ENCODE data around the gene TMEM201.

- TF ChIP-seq, protein P1, sequence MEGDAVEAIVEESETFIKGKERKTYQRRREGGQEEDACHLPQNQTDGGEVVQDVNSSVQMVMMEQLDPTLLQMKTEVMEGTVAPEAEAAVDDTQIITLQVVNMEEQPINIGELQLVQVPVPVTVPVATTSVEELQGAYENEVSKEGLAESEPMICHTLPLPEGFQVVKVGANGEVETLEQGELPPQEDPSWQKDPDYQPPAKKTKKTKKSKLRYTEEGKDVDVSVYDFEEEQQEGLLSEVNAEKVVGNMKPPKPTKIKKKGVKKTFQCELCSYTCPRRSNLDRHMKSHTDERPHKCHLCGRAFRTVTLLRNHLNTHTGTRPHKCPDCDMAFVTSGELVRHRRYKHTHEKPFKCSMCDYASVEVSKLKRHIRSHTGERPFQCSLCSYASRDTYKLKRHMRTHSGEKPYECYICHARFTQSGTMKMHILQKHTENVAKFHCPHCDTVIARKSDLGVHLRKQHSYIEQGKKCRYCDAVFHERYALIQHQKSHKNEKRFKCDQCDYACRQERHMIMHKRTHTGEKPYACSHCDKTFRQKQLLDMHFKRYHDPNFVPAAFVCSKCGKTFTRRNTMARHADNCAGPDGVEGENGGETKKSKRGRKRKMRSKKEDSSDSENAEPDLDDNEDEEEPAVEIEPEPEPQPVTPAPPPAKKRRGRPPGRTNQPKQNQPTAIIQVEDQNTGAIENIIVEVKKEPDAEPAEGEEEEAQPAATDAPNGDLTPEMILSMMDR (IDR thresholded peaks at IDR 0.05; ENCODE audit: borderline replicate concordance, extremely low read depth, low read length, poor library complexity, severe bottlenecking), result no peak
- TF ChIP-seq EZH2 (IDR thresholded peaks at IDR 0.05; ENCODE audit: borderline replicate concordance, low read depth, low read length, severe bottlenecking), result no peak
Measured at GRCh38 chr1:9609998-9610397, 21.3 kb downstream of the TMEM201 start.

Measured in DND-41 (cell line).